ENCODE measurements around the gene AATK.

The AATK gene

GRCh38 chr17:81113158-81113724 is 52.8 kb downstream of the AATK start:
- Histone ChIP-seq H3K36me3 (0 out of 2 replicates have a peak, but pooled peaks cover 2% of the 10 kb centered on the region), H3K4me3 (ENCODE audit: low read depth, low read length) (no peak overlapping the region), H3K27me3 (no peaks in the 10 kb centered on the region), H3K4me1 (peaks cover 8% of the 10 kb centered on the region), H3K9me3 (no peaks in the 10 kb centered on the region)
- no peak for TF ChIP-seq CTCF (IDR thresholded peaks at IDR 0.05; ENCODE audit: low read depth, low read length)
- no peak for DNase-seq

GRCh38 chr17:81112450-81112849 is 53.6 kb downstream of the AATK start:
- H3K4me3 ChIP-seq (ENCODE audit: low read depth, low read length) = no peak overlapping the region
- H3K27me3 ChIP-seq = no peaks in the 10 kb centered on the region
- H3K36me3 ChIP-seq = 0 out of 2 replicates have a peak, but pooled peaks cover 2% of the 10 kb centered on the region
- TF ChIP-seq CTCF (IDR thresholded peaks at IDR 0.05; ENCODE audit: low read depth, low read length) = no peak
- H3K4me1 ChIP-seq = peaks cover 6% of the 10 kb centered on the region
- no peaks in the 10 kb centered on the region for H3K9me3 ChIP-seq
- DNase-seq = no peak

- no peak for TF ChIP-seq CTCF (IDR thresholded peaks at IDR 0.05; ENCODE audit: low read depth, low read length)
- H3K27me3 ChIP-seq = no peaks in the 10 kb centered on the region
- H3K9me3 ChIP-seq = no peaks in the 10 kb centered on the region
- peaks cover 5% of the 10 kb centered on the region; the same call in 1 of the 2 replicates for H3K4me1 ChIP-seq
- H3K36me3 ChIP-seq = peaks cover 2% of the 10 kb centered on the region; the same call in 1 of the 2 replicates
- H3K4me3 ChIP-seq (ENCODE audit: low read depth, low read length) = no peak overlapping the region
- DNase-seq = no peak
Observed at GRCh38 chr17:81111066-81111465, 55.0 kb downstream of the AATK start.

GRCh38 chr17:81110488-81111040 is 55.5 kb downstream of the AATK start:
- Histone ChIP-seq H3K36me3 (no peaks in the 10 kb centered on the region; the same call in 1 of the 2 replicates), H3K4me1 (peaks cover 3% of the 10 kb centered on the region; the same call in 1 of the 2 replicates), H3K9me3 (no peaks in the 10 kb centered on the region), H3K4me3 (ENCODE audit: low read depth, low read length) (no peak overlapping the region), H3K27me3 (no peaks in the 10 kb centered on the region)
- no peak for TF ChIP-seq CTCF (IDR thresholded peaks at IDR 0.05; ENCODE audit: low read depth, low read length)
- DNase-seq = no peak

- H3K4me1 ChIP-seq = peaks cover 3% of the 10 kb centered on the region; the same call in 1 of the 2 replicates
Observed at GRCh38 chr17:81109957-81110356, 56.1 kb downstream of the AATK start.

More at GRCh38 chr17:81109957-81110356, 56.1 kb downstream of the AATK start:
- no peaks in the 10 kb centered on the region; the same call in 1 of the 2 replicates for H3K36me3 ChIP-seq
- DNase-seq = no peak
- TF ChIP-seq CTCF (IDR thresholded peaks at IDR 0.05; ENCODE audit: low read depth, low read length) = no peak
- no peaks in the 10 kb centered on the region for H3K9me3 ChIP-seq
- H3K4me3 ChIP-seq (ENCODE audit: low read depth, low read length) = no peak overlapping the region
- no peaks in the 10 kb centered on the region for H3K27me3 ChIP-seq

Data from BE2C (cell line).